H1 (cell line): ENCODE data around the gene EPSTI1. TPM values are rescaled to one million over a fixed set of nuclear protein-coding genes. Genes with fewer than 3 reads are reported as not detected.

ENCODE experiments used
- CBX5 ChIP-seq: fragments of 300-800, 300-1000 bp; sonication (generic); IDR thresholded peaks from 2 replicates; pipeline ENCODE4 v1.7.1; 2016; ENCODE audit warnings: antibody characterized with exemption, low read length, low read depth
- CEBPB ChIP-seq: IDR thresholded peaks from 2 replicates; pipeline ENCODE4 v1.6.1; 2012; ENCODE audit warnings: low read depth, low read length
- CHD7 ChIP-seq: fragments of 300-600 bp; sonication (generic); IDR thresholded peaks from 2 replicates; pipeline ENCODE4 v1.7.1; 2012; ENCODE audit warnings: low read length, moderate library complexity, mild to moderate bottlenecking, inconsistent platforms; ENCODE audit not compliant: insufficient replicate concordance
- CREB1 ChIP-seq: IDR thresholded peaks from 2 replicates; pipeline ENCODE4 v1.6.1; 2012; ENCODE audit warnings: inconsistent platforms
- E2F6 ChIP-seq: IDR thresholded peaks from 2 replicates; pipeline ENCODE4 v1.6.1; 2012; ENCODE audit warnings: inconsistent platforms
- KDM4A ChIP-seq: IDR thresholded peaks from one replicate; pipeline ENCODE4 v1.7.1; 2012; ENCODE audit warnings: low read depth, mild to moderate bottlenecking, moderate library complexity, low read length, inconsistent platforms; ENCODE audit not compliant: severe bottlenecking
- MAFK ChIP-seq: IDR thresholded peaks from 2 replicates; pipeline ENCODE4 v1.6.1; 2012; ENCODE audit warnings: low read depth, mild to moderate bottlenecking, improper control_type of control experiment, low read length
- RBBP5 ChIP-seq: IDR thresholded peaks from 2 replicates; pipeline ENCODE4 v1.7.1; 2012; ENCODE audit warnings: low read depth, mild to moderate bottlenecking, inconsistent platforms, low read length, moderate library complexity, borderline replicate concordance
- SP2 ChIP-seq: IDR thresholded peaks from 2 replicates; pipeline ENCODE4 v1.6.1; 2012; ENCODE audit warnings: mild to moderate bottlenecking, low read length, inconsistent platforms
- ZNF274 ChIP-seq: IDR thresholded peaks from 2 replicates; pipeline ENCODE4 v1.7.0; 2012; ENCODE audit warnings: low read length, borderline replicate concordance; ENCODE audit errors: extremely low read depth
- polyA plus RNA-seq, 7 experiments: library from polyadenylated mRNA; depleted of rRNA in 3 of 7; stranded (reverse) in 5 of 7; unstranded in 2 of 7; fragments of >200 nt in 5 of 7; fragments of 200-250 nt in 2 of 7; gene quantifications; 1 replicate in 5 of 7; 2 replicates in 1 of 7; 4 replicates in 1 of 7; pipeline versions ENCODE4 v1.2.1 to v1.2.3, GENCODE V29; 2011 to 2013; ENCODE audit warnings: missing spikeins in 2 of 7, mixed read lengths in 2 of 7
- total RNA-seq: library from RNA; stranded (reverse); fragmentation: NEBNext Ultra II Directional; extraction: Animal tissue kit (Norgen Biotek cat#: 25700); gene quantifications from 2 replicates; pipeline ENCODE4 v1.2.1, GENCODE V29; 2021

EPSTI1 gene
- total and polyA plus RNA-seq, 2 of the 8 experiments (the other 6 are each of a cell fraction or from before 2014, with no cell fraction given), result 0.23 to 0.37 TPM

- TF ChIP-seq CHD7 (no peak), SP2 (no peak), KDM4A (no peak), MAFK (no peak), E2F6 (no peak), CBX5 (no peak), RBBP5 (no peak), ZNF274 (no peak), CREB1 (no peak), CEBPB (no peak)
These were observed 10.0 kb upstream of the EPSTI1 start (continued) for GRCh38 chr13:43002021-43002420.
